GM19372 (cell line): ENCODE measurements around the gene PFKFB3.
A peak's percentile ranks its signal among the peaks of the same experiment; 100 is the strongest.
"Not testable (repeated sequence)": the region's sequence is repeated elsewhere in the genome, so short reads cannot be mapped to it uniquely, and the experiment has no call there.

Experiments
- ATAC-seq: cut with Tn5 transposase; IDR thresholded peaks from one replicate; pipeline ENCODE4 v1.9.1; 2021; ENCODE audit warnings: mild to moderate bottlenecking, low read depth, moderate library complexity; ENCODE audit not compliant: unreplicated experiment

The PFKFB3 gene

DNA sequence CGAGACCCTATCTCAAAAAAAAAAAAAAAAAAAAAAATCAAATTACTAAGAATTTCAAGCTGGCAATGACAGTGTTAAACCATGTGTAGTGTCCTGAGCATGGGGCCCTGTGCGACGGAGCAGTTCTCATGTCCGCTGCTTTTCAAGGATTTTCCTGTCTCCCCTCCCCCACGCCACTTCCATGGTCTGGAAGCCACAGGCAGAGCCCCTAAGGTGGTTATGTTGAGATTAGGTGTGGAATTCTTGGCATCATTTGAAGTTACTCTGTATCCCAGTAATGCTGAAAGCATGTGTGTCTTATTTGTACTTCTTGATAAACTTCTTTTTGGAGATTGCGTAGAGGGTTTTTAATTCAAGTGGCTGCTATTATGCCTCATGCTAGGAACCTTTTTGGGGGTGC is 65.2 kb downstream of the PFKFB3 start:
- no peak for ATAC-seq

DNA sequence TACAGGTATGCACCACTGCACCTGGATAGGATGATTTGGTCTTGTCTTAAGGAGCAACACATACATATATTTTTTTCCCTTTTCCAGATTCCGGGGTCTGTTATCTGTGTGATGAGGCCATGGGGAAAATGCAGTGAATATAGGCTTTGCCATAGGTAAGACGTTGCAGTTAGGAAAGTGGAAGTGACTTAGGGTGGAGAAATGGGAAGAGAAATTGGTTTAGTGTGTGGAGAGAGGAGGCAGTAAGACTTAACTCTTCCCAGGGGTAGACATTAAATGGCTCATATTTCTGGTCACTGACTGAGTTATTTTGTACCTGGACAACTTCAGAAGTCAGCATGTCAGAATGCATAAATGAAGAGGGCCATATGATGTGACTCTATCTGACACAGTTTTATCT is 66.7 kb downstream of the PFKFB3 start:
- ATAC-seq = no peak

DNA sequence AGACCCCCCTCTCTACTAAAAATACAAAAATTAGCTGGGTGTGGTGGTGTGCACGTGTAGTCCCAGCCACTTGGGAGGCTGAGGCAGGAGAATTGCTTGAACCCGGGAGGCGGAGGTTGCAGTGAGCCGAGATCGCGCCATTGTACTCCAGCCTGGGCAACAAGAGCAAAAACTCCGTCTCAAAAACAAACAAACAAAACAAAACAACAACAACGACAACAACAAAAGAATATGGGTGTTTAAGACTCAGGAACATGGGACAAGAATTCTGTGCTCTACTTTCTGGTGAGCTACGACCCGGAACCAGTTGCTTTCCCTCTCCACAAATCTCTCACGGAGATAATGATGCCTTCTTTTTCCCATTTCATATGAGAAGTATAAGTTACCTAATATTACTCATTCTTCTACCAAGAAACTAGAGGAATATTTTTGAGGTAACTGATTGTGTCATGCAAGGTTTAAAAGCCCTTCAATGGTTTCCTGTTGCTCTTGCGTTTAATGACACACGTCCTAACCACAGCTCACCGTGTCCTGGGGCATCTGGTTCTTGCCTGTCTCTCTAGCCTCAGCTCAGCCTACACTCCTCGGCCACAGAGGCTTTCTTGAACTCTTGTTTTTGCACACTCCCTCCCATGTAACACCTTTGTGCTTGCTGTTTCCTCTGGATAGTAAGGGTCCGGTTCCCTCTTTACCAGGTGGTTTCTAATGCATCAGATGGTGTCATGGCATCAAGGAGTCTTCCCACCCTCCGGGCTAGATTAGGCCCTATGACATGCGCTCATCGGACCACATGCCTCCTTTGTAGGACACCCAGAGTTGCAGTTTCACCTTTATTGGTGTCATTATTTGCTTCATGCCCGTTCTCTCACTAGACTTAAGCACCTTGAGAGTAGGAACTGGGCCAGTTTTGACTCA is 67.5 kb downstream of the PFKFB3 start:
- ATAC-seq = peak; percentile 63

DNA sequence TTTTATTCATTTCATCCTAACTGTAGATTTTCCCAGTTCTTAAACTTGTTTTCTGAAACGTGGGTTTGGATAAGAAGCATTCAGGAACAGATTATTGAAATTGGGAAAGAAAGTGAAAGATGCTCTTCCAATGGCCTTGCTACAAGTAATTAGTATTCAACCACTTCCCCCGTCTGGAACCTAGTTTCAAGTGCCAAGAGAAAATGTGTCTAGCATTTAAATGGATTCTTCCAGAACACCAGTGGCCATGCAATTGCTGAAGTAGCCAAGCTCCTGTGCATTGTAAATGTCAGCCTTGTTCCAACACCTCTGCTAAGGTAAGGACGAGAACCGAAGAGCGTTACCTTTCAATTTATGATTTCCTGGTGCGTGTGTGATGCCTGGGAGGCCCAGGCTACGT is 68.2 kb downstream of the PFKFB3 start:
- no peak for ATAC-seq

DNA sequence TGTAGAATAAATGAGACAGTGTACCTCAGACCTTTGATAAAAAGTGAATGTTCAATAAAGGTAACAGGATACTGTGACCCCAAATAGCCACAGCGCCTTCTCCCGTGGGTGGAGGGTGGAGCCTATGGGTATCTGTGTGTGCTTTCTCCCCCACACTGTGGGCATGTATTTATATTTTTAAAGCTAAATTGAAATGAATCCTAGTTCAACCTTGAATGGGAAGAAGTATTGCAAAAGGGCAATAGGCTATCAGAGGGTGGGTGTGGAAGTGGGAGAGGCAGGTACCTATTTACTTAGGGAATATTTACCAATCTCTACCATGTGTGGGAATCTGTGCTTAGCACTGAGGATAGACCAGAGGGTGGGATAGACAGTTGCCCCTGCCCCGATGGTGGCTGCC is 68.9 kb downstream of the PFKFB3 start:
- no peak for ATAC-seq

DNA sequence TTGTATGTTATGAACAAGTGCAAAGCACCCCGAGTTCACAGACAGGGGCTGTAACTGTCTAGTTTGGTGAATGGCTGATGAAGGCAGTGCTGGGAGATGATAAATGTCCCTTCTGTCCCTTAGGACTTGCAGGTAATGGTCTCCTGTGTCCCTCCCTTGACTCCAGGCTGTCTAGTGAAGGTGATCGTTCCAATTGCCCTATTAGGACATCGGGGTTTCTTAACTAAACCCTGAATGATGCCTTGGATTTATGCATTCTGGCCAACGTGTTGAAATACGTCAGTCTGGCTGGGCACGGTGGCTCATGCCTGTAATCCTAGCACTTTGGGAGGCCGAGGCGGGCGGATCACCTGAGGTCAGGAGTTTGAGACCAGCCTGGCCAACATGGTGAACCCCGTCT is 69.4 kb downstream of the PFKFB3 start:
- ATAC-seq = no peak

DNA sequence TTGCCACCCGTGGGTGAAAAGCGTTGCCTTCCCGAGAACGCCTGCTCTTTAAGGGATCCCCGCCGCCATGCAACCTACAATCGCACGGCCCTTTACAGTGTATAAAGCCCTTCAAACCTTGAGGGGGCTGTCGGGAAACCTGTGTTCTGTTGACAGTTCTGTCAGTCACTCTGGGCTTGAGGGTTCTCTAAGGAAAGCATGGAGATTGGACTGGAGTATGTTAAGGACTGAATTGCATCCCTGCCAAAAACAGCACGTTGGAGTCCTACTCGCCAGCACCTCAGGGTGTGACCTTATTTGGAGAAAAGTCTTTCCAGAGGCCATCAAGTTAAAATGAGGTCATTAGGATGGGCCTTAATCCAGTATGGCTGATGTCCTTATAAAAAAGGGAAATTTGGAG is 70.6 kb downstream of the PFKFB3 start:
- ATAC-seq = no peak

DNA sequence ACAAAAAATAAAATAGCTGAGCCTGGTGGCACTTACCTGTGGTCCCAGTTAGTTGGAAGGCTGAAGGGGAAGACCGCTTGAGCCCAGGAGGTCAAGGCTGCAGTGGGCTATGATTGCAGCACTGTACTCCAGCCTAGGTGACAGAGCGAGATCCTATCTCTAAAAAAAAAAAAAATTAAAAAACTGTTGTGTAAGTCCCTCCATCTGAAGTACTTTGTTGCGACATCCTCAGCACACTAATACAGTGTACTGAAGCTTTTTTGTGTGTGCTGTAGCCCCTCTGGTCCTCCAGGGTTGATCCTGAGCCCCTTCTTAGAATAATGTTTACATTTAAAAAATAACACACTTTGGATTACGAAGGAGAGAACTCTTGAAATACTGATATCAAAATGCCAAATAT is 71.3 kb downstream of the PFKFB3 start:
- no peak for ATAC-seq

DNA sequence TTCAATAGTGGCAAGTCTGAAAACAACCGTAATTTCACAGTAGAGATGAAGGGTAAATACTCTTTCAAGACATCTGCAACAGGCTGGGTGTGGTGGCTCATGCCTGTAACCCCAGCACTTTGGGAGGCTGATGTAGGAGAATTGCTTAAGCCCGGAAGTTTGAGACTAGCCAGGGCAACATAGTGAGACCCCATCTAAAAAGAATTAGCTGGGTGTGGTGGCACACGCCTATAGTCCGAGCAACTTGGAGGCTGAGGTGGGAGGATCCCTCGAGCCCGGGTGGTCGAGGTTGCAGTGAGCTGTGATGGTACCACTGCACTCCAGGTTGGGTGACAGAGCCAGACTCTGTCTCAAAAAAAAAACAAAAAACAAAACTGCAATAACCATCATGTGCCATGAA is 71.8 kb downstream of the PFKFB3 start:
- no peak for ATAC-seq

DNA sequence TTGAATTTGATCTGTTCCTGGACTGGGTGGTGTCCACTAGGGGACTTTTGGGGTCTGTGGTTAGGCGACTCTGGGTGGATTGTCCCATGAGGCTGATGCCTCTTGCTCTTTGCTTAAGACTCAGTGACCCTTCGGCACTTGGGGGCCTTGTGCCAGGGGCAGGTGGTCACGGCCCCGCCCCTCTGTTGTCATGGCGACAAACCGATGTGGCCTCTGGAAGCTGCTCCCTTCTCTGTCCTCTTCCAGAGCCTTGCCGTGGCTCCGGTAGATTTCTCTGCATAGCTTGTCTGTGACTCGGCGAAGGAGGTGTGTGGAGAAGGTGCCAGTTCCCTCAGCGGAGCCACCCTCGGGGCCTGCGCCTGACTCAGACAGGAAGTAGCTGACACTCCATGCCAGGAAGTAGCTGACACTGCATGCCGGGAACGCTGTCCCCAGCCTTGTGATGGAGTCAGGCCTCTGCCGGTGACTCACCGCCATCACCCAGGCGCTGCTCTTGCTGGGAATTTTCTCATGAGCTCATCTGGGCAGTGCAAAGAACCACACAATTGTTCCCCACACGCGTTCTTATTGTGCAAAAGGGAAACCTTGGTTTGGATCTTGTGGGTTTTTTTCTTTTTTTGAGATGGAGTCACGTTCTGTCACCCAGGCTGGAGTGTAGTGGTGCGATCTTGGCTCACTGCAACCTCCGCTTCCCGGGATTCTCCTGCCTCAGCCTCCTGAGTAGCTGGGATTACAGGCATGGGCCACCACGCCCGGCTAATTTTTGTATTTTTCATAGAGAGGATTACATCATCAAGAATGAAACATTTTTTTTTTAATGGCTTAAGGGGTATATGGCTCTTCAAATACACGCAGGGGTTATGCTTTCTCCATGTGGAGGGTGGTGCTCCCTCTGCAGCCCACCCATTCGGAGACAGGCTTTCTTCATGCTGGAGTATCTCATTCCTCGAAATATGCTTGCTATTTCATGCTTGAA is 72.6 kb downstream of the PFKFB3 start:
- peak; percentile 74 for ATAC-seq

DNA sequence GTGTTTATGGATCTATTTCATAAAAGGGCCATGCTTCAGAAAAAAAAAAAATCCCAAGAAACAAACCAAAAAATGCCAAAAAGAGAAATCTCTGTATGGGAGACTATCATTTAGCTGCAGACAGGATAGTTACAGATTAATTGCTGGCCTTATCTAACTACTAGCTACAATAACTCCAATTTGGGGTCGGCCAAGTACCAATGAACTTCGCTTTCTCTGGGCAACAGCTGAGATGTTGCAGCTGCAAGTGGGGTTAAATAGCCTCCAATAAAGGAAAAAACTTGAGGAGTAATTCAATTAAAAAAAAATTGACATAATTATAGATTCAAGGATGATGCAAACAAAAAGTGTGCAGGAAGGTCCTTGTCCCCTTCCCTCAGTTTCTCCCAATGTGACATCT is 73.6 kb downstream of the PFKFB3 start:
- ATAC-seq = no peak

DNA sequence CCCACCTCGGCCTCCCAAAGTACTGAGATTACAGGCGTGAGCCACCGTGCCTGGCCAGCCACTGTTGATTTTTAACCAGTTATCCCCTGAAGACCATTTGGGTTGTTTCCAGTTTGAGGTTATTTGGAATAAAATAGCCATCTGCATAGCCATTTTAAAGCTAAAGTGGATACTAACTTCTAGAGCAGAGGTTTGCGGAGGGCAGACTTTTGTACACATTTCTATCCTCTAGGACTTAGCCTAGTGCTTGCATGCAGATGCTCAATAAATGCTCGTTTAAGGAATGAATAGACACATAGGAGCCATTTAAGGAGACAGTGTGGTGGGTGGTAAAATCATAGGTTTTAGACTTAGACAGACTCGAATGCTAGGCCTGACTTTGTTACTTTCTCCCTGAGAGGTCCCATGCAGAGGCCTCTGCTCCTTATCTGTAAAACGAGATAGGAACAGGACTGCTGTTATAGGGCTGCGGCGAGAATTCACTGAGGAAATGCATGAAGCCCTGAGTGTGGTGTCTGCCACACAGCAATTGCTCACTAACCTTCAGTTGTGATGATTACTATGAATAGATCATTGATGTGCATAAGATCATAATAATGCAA is 75.9 kb downstream of the PFKFB3 start:
- ATAC-seq = no peak

DNA sequence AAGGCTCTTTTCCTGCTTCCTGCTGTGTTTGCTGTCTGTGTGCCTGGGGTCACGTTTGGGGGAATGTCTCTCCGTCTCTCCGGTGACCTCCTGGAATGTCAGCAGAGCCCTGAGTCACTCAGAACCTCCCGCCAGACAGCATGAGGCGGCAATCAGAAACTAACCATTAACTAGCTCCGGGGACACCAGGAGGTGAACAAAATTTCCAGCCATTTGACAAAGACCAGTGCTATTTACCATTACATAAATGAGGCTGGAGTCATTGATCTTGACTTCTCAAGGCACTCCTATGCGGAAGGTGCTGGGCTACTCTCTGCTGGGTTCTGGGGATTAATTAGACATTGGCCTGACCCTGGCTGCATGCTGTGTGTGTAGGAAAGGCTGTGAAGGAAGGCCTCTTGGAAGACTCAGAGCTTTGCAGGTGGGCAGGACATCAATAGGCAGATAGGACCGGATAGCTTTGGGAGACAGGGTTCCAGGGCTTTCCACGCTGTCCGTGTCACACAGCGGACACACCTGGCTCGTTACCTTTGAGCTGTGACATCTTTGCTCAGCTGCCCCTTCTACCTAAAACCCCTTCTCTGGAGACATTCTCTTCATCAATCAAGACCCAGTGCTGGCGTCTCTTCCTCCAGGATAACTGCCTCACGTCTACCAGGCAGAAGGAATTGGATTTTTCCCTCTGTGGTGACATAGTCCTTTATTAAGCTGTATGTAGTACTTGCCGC is 77.0 kb downstream of the PFKFB3 start:
- ATAC-seq = no peak

DNA sequence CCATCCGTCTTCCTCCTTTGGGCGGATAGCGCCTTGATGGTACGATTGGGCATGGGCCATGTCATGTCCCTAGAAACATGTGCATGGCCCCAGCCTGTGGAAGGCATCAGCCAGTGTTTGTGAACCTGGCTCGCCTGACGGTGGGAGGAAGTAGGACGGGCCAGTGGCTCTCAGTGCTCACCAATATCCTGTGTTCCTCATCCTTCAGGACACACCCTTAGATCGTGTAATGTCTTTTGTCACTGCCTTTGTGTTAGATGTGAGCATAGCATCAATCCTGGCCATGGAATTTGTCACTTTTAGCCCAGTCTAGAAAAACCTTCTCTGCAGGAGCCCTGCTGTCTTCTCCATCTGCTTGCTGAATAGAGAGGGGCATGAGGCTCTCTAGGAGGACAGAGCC is 77.6 kb downstream of the PFKFB3 start:
- no peak for ATAC-seq

DNA sequence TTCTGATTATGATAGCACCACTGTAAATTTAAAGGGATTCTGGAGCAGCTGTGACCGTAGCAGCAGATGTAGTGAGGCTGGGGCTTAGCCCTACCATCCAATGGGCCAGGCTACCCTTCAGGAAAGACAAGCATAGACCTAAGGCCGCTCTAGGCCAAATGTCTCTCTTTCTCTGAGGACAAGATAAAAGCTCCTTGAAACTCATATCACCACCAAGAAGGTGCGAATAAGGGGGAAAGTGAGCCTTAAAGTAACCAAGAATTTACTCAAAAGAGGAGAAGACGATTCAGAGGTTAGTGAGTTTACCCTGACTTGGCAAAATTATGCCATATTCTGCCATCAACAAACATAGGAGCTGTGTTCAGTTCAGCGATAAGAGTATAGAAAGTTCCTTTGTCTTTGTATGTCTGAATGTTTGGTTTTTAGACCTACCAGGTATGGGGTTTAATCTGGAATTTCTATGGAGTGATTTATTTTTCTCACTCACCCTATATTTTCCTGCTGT is 79.8 kb downstream of the PFKFB3 start:
- ATAC-seq = no peak

DNA sequence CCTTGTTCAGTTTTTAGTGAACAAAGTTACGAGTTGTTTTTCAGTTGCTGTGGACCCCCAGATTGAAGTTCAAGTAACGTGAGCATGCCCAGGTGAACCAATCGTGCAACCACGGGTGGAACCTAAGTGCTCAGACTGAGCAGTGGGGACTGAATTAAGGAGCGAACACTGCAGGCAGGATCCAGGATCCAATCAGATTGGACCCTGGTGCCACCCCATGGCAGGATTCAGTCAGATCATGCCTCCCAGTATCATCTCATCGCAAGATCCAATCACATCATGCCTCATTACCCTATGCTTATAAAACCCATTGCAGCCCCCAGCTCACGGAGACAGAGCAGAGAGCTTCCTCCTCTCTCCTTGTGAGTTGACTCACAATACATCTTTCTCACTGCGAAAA is 80.9 kb downstream of the PFKFB3 start:
- no peak for ATAC-seq

DNA sequence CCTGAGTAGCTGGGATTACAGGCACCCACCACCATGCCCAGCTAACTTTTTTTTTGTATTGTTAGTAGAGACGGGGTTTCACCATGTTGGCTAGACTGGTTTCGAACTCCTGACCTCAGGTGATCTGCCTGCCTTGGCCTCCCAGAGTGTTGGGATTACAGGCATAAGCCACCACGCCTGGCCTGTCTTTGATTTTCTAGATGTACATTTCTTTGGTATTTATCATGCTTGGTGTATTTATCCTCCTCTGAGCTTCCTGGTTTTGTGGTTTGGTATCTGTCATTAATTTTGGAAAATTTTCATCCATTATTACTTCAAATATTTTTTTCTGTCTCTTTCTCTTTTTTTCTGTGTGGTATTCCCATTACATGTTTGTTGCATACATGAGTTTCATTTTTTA is 87.9 kb downstream of the PFKFB3 start:
- not testable (repeated sequence) for ATAC-seq

DNA sequence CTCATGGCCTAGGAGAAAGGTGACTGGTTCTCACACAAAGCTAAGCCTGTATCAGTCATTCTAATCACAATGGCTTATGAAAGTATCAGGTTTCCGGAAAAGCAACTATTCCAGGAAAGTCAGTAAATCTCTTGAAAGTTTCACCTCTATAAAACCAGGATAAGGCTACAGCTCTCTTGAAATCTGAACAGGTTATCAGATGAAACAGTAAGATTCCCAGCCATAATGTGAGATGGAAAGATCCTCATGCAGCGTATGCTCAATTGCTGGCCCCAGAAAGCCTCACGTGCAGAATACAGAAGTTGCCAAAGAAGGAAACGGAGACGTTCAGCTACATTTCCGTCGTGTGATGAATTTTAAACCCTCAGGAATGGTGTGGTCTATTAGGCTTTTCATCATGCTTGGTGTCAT is 90.0 kb downstream of the PFKFB3 start:
- no peak for ATAC-seq

DNA sequence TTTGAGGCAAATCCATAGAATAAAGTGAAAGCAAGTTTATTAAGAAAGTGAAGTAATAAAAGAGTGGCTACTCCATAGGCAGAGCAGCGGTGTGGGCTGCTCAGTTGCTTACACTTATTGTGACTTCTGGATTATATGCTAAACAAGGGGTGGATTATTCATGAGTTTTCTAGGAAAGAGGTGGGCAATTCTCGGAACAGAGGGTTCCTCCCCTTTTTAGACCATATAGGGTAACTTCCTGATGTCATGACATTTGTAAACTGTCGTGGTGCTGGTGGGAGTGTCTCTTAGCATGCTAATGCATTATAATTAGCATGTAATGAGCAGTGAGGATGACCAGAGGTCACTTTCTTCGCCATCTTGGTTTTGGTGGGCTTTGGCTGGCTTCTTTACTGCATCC is 93.7 kb downstream of the PFKFB3 start:
- ATAC-seq = not testable (repeated sequence)

DNA sequence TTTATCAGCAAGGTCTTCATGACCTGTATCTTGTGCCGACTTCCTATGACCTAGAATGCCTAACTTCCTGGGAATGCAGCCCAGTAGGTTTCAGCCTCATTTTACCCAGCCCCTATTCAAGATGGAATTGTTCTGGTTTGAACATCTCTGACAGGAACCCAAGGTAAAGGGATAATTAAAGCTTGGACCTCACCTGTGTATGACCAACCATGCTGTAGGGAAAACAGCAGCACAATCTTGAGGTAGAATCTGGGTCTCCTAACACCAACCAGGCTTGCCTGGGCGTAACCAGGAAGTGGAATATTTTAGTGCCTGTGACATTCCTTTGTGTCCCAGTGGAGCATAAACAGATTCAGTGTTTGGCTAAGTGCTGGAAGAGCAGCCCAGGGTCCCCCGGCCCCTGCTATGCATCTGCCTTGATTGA is 94.1 kb downstream of the PFKFB3 start:
- ATAC-seq = no peak
